SK-N-MC (cell line): ENCODE data around the gene TRIM46.

Source experiments
- EZH2 ChIP-seq: fragments of 200-600 bp; sonication (generic); IDR thresholded peaks from one replicate; pipeline ENCODE4 v1.6.1; 2017; ENCODE audit warnings: antibody characterized with exemption
- POLR2AphosphoS5 ChIP-seq: IDR thresholded peaks from 2 replicates; pipeline ENCODE4 v1.6.1; 2012; ENCODE audit warnings: mild to moderate bottlenecking, low read depth, low read length, borderline replicate concordance

GRCh38 chr1:155173478-155174323 is at the start of gene TRIM46:
- TF ChIP-seq POLR2AphosphoS5 = 0 out of 2 replicates have a peak, but pooled peaks have one; percentile 9
- TF ChIP-seq EZH2 = no peak
